Mesenchymal stem cell (in vitro differentiated cells and primary cell): ENCODE results near the gene PSMD8.
"Not testable (repeated sequence)": the region's sequence is repeated elsewhere in the genome, so short reads cannot be mapped to it uniquely, and the experiment has no call there.

Source experiments
- DNase-seq: peaks from one replicate; pipeline ENCODE4 v3.0.0-alpha.2; 2013
- H2AFZ ChIP-seq: one replicate; pipeline ENCODE4 v1.6.1; 2013; ENCODE audit warnings: low read depth, mild to moderate bottlenecking, control low read depth, inconsistent platforms, low read length, moderate library complexity
- H2AK5ac ChIP-seq: 2 replicates; pipeline ENCODE4 v1.6.1; 2013; ENCODE audit warnings: low read length, moderate library complexity, mild to moderate bottlenecking, inconsistent platforms; ENCODE audit not compliant: severe bottlenecking
- H2BK120ac ChIP-seq: one replicate; pipeline ENCODE4 v1.6.1; 2013; ENCODE audit warnings: low read depth, mild to moderate bottlenecking, inconsistent platforms, low read length, moderate library complexity
- H2BK12ac ChIP-seq, 2 experiments: one replicate each; pipeline ENCODE4 v1.6.1; 2013; ENCODE audit warnings: inconsistent platforms in 2 of 2, low read length in 2 of 2, mild to moderate bottlenecking in 2 of 2, moderate library complexity in 2 of 2, control low read depth in 1 of 2
- H2BK15ac ChIP-seq: one replicate; pipeline ENCODE4 v1.6.1; 2013; ENCODE audit warnings: mild to moderate bottlenecking, low read depth, inconsistent platforms; ENCODE audit not compliant: poor library complexity, severe bottlenecking
- H2BK5ac ChIP-seq: 2 replicates; pipeline ENCODE4 v1.6.1; 2013; ENCODE audit warnings: low read depth, mild to moderate bottlenecking, low read length, control low read depth, inconsistent platforms; ENCODE audit not compliant: poor library complexity, severe bottlenecking
- H3K14ac ChIP-seq, 2 experiments: one replicate each; pipeline ENCODE4 v1.6.1; 2013; ENCODE audit warnings: inconsistent platforms in 2 of 2, low read length in 2 of 2, control low read depth in 1 of 2, mild to moderate bottlenecking in 1 of 2, moderate library complexity in 1 of 2
- H3K18ac ChIP-seq, 2 experiments: one replicate each; pipeline ENCODE4 v1.6.1; 2013; ENCODE audit warnings: inconsistent platforms in 2 of 2, low read length in 2 of 2, control low read depth in 1 of 2, low read depth in 1 of 2, mild to moderate bottlenecking in 1 of 2
- H3K23ac ChIP-seq, 2 experiments: one replicate each; pipeline ENCODE4 v1.6.1; 2013; ENCODE audit warnings: inconsistent platforms in 2 of 2, low read length in 2 of 2, mild to moderate bottlenecking in 2 of 2, moderate library complexity in 2 of 2, control low read depth in 1 of 2
- H3K27ac ChIP-seq: 2 replicates; pipeline ENCODE4 v1.5.1; 2013; ENCODE audit warnings: mild to moderate bottlenecking, moderate library complexity, low read length, control low read depth, inconsistent platforms; ENCODE audit not compliant: poor library complexity, severe bottlenecking
- H3K27me3 ChIP-seq, 2 experiments: 2 replicates each; pipeline versions ENCODE4 v1.6.1 to v1.7.0; 2013; ENCODE audit warnings: low read length in 2 of 2, mild to moderate bottlenecking in 2 of 2, moderate library complexity in 2 of 2, control low read depth in 1 of 2, inconsistent platforms in 1 of 2; ENCODE audit not compliant: control insufficient read depth in 1 of 2, insufficient read depth in 1 of 2
- H3K36me3 ChIP-seq, 2 experiments: 2 replicates each; pipeline versions ENCODE4 v1.6.1 to v1.7.0; 2013; ENCODE audit warnings: low read length in 2 of 2, control low read depth in 1 of 2, inconsistent platforms in 1 of 2, low read depth in 1 of 2, mild to moderate bottlenecking in 1 of 2; ENCODE audit not compliant: insufficient read depth in 2 of 2, control insufficient read depth in 1 of 2
- H3K4ac ChIP-seq, 2 experiments: one replicate each; pipeline ENCODE4 v1.6.1; 2013; ENCODE audit warnings: inconsistent platforms in 2 of 2, low read length in 2 of 2, mild to moderate bottlenecking in 2 of 2, moderate library complexity in 2 of 2, control low read depth in 1 of 2, low read depth in 1 of 2
- H3K4me1 ChIP-seq: 2 replicates; pipeline ENCODE4 v1.6.1; 2013; ENCODE audit warnings: low read depth, low read length, control low read depth; ENCODE audit not compliant: control insufficient read depth, insufficient read depth
- H3K4me2 ChIP-seq: 2 replicates; pipeline ENCODE4 v1.6.1; 2013; ENCODE audit warnings: low read length, mild to moderate bottlenecking, inconsistent platforms; ENCODE audit not compliant: poor library complexity, severe bottlenecking
- H3K4me3 ChIP-seq, 2 experiments: 2 replicates each; pipeline versions ENCODE4 v1.5.1 to v1.7.0; 2013; ENCODE audit warnings: low read length in 2 of 2, mild to moderate bottlenecking in 2 of 2, control low read depth in 1 of 2, low read depth in 1 of 2; ENCODE audit not compliant: insufficient read depth in 1 of 2
- H3K79me1 ChIP-seq: replicated peaks from 2 replicates; pipeline ENCODE4 v1.6.1; 2013; ENCODE audit warnings: mild to moderate bottlenecking, control low read depth, low read length, inconsistent platforms; ENCODE audit not compliant: poor library complexity, severe bottlenecking
- H3K9ac ChIP-seq: 2 replicates; pipeline ENCODE4 v1.7.0; 2013; ENCODE audit warnings: mild to moderate bottlenecking, low read length, moderate library complexity
- H3K9me3 ChIP-seq: 2 replicates; pipeline ENCODE4 v1.7.0; 2013; ENCODE audit warnings: mild to moderate bottlenecking, low read length; ENCODE audit not compliant: control insufficient read depth
- H4K8ac ChIP-seq: one replicate; pipeline ENCODE4 v1.6.1; 2013; ENCODE audit warnings: inconsistent platforms, mild to moderate bottlenecking, low read length, moderate library complexity
- H4K91ac ChIP-seq: one replicate; pipeline ENCODE4 v1.6.1; 2013; ENCODE audit warnings: mild to moderate bottlenecking, low read length, inconsistent platforms
- WGBS: methylation state at CpG from one replicate; pipeline ENCODE4 v1.1.7; 2013; ENCODE audit warnings: mixed read lengths; 5-methylcytosine and 5-hydroxymethylcytosine counted together

PSMD8 gene

GRCh38 chr19:38339011-38339410 lies 35.4 kb upstream of the PSMD8 start:
- H3K18ac ChIP-seq, H4K8ac ChIP-seq, H3K4ac ChIP-seq, H3K27ac ChIP-seq, H2AK5ac ChIP-seq, H3K4me2 ChIP-seq, H2BK120ac ChIP-seq, H2AFZ ChIP-seq, H3K27me3 ChIP-seq, H2BK5ac ChIP-seq, H3K4me1 ChIP-seq, H4K91ac ChIP-seq, H3K9ac ChIP-seq, H2BK12ac ChIP-seq, H3K14ac ChIP-seq, H3K4me3 ChIP-seq, H2BK15ac ChIP-seq, H3K23ac ChIP-seq, H3K79me1 ChIP-seq, H3K36me3 ChIP-seq, H3K9me3 ChIP-seq: not testable (repeated sequence)
- 56% methylated on average over 3 of the region's 4 CpGs for WGBS
- DNase-seq: peak; percentile 34

- no peak for DNase-seq
- Histone ChIP-seq H3K18ac (no peak overlapping the region), H3K4ac (no peak overlapping the region), H3K9ac (no peak overlapping the region), H3K4me1 (peaks cover 4% of the 10 kb centered on the region), H3K9me3 (no peaks in the 10 kb centered on the region), H3K27ac (no peak overlapping the region), H2BK120ac (no peak overlapping the region), H3K79me1 (no peaks in the 10 kb centered on the region), H3K36me3 (no peaks in the 10 kb centered on the region), H3K4me2 (no peak overlapping the region), H4K8ac (no peak overlapping the region), H2BK15ac (no peak overlapping the region), H3K4me3 (no peak overlapping the region), H3K27me3 (no peaks in the 10 kb centered on the region), H2BK5ac (no peak overlapping the region), H4K91ac (no peak overlapping the region), H2BK12ac (no peak overlapping the region), H3K23ac (no peak overlapping the region), H2AK5ac (no peak overlapping the region), H2AFZ (no peak overlapping the region), H3K14ac (no peak overlapping the region)
- 77% methylated on average over 2 of the region's 2 CpGs for WGBS
Measured at GRCh38 chr19:38340927-38341326, 33.4 kb upstream of the PSMD8 start.

- no peak overlapping the region for H3K9ac ChIP-seq
- H3K4me2 ChIP-seq: no peak overlapping the region
- H4K8ac ChIP-seq: no peak overlapping the region
- no peak overlapping the region for H2AK5ac ChIP-seq
- H3K4me3 ChIP-seq: no peak overlapping the region
- H3K36me3 ChIP-seq: no peaks in the 10 kb centered on the region
- H3K4ac ChIP-seq: no peak overlapping the region
- no peak overlapping the region for H2AFZ ChIP-seq
- H3K27me3 ChIP-seq: peaks cover 2 to 17% of the 10 kb centered on the region in 2 experiments
- no peak overlapping the region for H3K27ac ChIP-seq
- H3K9me3 ChIP-seq: no peaks in the 10 kb centered on the region
- no peak overlapping the region for H3K23ac ChIP-seq
- peaks cover under 1% of the 10 kb centered on the region for H3K4me1 ChIP-seq
- H2BK15ac ChIP-seq: no peak overlapping the region
- WGBS: 19% methylated on average over 1 of the region's 4 CpGs
- no peak overlapping the region for H4K91ac ChIP-seq
- H2BK12ac ChIP-seq: no peak overlapping the region
- H3K79me1 ChIP-seq: no peaks in the 10 kb centered on the region
- no peak overlapping the region for H3K18ac ChIP-seq
- no peak for DNase-seq
- H2BK120ac ChIP-seq: no peak overlapping the region
- H2BK5ac ChIP-seq: no peak overlapping the region
- H3K14ac ChIP-seq: no peak overlapping the region
Measured at GRCh38 chr19:38346837-38347236, 27.5 kb upstream of the PSMD8 start.

- H3K9me3 ChIP-seq: no peaks in the 10 kb centered on the region
- DNase-seq: no peak
- H3K4me2 ChIP-seq: no peak overlapping the region
- no peak overlapping the region for H2AFZ ChIP-seq
- no peak overlapping the region for H3K9ac ChIP-seq
- H3K18ac ChIP-seq: no peak overlapping the region
- H3K36me3 ChIP-seq: no peaks in the 10 kb centered on the region
- H3K4me1 ChIP-seq: peaks cover 2% of the 10 kb centered on the region
- no peak overlapping the region for H4K91ac ChIP-seq
- H2BK12ac ChIP-seq: no peak overlapping the region
- H2BK5ac ChIP-seq: no peak overlapping the region
- H4K8ac ChIP-seq: no peak overlapping the region
- H3K27ac ChIP-seq: no peak overlapping the region
- no peaks in the 10 kb centered on the region for H3K79me1 ChIP-seq
- H3K14ac ChIP-seq: no peak overlapping the region
- H3K23ac ChIP-seq: no peak overlapping the region
- WGBS: 79% methylated on average over 3 of the region's 3 CpGs
- H2AK5ac ChIP-seq: no peak overlapping the region
- H2BK15ac ChIP-seq: no peak overlapping the region
- no peak overlapping the region for H3K4me3 ChIP-seq
- peaks cover 13 to 44% of the 10 kb centered on the region in 2 experiments for H3K27me3 ChIP-seq
- H3K4ac ChIP-seq: no peak overlapping the region
- no peak overlapping the region for H2BK120ac ChIP-seq
Measured at GRCh38 chr19:38350883-38351282, 23.5 kb upstream of the PSMD8 start.
